GM18867 (cell line): ENCODE results near the gene HMGCS1.
A peak's percentile ranks its signal among the peaks of the same experiment; 100 is the strongest.
"Not testable (repeated sequence)": the region's sequence is repeated elsewhere in the genome, so short reads cannot be mapped to it uniquely, and the experiment has no call there.

Experiments used
- ATAC-seq: cut with Tn5 transposase; IDR thresholded peaks from one replicate; pipeline ENCODE4 v1.9.1; 2021; ENCODE audit warnings: mild to moderate bottlenecking, moderate library complexity; ENCODE audit not compliant: unreplicated experiment

The HMGCS1 gene

DNA sequence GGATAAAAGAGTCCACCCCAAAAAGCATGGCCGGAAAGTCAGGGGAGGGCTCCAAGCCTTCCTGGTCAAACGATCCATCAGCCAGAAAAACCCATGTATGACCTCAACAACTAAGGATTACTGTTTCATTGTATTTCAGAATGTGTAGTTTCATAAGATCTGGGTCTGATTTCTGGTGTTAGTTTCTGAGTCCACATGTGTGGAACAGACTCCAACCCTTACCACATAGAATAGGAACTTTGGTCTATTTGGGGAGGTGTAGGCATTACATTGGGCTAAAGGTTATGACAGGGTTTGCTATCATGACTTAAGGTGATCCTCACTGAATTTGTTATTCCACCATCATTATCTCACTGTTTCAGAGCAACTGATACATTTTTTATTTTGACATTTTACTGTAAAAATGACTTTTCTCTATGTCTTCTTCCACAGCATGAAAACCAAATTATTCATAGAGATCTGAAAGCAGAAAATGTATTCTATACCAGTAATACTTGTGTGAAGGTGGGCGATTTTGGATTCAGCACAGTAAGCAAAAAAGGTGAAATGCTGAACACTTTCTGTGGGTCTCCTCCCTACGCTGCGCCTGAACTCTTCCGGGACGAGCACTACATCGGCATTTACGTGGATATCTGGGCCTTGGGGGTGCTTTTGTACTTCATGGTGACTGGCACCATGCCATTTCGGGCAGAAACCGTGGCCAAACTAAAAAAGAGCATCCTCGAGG, 33.5 kb downstream of the HMGCS1 start:
- ATAC-seq, result no peak

GRCh38 chr5:43275391-43275790, 37.8 kb downstream of the HMGCS1 start:
- ATAC-seq, result no peak

DNA sequence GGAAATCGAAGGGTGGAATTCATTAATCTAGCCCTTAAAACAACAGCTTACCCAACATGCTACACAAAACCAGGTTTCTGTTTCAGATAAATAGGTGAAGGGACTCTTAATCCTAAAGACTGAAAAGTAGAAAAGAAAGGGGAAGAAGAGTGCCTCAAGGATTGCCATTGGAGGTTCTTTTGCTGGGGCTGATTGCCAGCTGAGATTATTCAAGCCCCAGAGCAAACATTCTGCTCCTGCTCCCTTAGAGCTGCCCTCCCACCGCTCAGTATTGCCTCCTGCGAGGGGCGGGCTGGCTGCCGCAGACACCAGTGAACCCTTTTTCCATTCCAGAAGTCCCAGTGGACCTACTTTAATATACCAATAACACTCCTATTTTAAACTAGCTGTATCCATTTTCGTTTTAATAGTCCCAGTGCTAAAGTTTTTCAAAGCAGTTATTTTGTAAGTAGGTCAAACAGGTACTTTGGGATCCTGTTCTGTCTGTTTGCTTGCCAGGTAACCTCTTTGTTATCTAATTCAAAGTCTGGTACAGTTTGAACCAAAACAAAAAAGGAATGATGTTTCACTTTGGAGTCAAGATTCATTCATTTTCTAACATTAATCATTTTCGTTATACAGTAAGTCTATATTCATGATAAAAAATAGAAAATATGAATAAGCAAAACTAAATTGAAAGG, 38.6 kb downstream of the HMGCS1 start:
- no peak for ATAC-seq

DNA sequence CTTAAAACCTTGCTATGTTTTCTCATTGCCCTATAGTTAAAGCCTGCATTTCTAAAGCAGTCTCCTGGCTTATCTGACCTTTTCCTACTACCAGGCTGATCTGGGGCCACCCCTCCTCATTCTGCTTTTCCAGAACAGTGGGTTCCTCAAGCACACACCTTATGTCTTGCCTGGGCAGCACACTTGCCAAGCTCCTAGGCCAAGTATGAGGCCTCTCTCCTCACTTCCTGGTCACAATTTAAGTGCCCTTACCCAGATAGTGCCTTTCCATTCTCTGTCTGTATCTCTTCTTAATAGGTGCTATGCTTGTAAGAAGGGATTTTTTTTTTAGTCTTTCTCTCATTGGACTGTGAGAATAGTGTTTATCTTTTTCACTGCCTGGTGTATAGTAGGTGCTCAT, 39.7 kb downstream of the HMGCS1 start:
- no peak for ATAC-seq

DNA sequence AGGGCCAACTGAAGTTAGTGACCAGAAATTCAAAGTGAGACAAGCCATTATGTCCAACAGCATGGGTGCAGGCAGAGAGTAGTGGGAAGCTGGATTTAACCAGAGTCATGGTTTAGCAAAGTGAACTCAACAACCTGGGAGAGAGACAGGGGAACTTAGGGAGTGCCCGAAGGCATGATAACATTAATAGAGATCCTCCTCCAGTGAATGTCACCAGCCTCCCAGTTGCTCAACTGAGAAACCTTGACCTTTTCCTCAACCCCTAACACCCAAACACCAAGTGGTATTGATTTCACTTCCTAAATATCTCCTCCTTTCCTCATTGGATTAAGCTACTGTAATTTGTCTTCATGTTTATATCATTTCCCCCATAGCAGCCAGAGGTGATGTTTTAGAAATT, 42.6 kb downstream of the HMGCS1 start:
- ATAC-seq, result no peak

- ATAC-seq, result peak; percentile 61
Observed at GRCh38 chr5:43268188-43268820, 44.9 kb downstream of the HMGCS1 start.

- not testable (repeated sequence) for ATAC-seq
Observed at GRCh38 chr5:43262269-43262668, 50.9 kb downstream of the HMGCS1 start.

- ATAC-seq, result no peak
Observed at GRCh38 chr5:43258116-43258515, 55.1 kb downstream of the HMGCS1 start.

DNA sequence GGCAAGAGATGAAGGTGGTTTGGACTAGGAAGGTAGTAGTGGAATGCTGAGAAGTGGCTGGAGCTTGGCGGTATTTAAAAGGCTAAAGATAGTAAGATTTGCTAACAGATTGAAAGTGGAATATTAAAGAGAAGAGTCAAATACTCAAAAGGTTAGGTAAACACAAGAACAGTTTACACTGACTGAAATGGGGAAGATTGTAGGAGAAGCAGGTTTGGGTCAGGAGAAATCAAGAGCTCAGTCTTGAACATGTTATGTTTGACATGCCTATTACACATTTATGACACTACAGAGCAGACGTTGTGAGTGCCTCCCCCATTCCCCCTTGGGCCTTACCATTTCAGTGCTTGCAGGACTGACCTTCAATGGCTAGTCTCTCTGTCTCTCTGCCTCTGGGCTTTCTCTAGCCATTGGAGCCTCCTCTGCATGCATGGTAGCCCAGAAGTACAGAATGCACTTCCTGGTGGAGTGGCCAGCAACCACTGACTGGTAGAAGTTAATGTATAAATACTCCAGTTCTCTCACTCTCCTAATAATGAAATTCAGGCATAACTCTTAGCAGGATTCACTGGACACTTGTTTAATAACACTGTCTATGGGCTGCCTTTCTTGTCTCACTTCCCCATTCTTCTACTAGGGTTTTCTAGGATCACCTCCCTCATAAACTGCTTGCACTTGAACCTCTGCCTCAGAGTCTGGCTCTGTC, 56.8 kb downstream of the HMGCS1 start:
- ATAC-seq, result no peak

- no peak for ATAC-seq
Observed at GRCh38 chr5:43255704-43256103, 57.5 kb downstream of the HMGCS1 start.

DNA sequence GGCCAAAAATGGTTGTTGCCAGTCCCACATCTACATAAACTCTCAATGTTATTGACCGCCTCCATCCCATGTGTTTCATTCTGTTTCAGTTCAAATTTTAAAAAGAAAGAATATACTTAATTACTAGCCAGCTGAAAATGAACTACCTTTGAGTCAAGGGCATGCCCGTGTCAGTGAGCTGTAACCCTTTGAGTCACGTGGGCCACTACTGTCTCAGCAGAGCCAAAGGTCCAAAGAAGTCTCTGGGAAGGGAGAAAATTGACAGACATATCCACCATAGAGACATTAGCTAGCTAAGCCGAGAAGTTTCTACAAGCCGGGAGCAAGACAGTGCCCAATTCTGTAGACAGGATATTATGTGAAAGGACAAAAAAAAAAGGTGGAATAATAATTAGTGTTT, 61.5 kb downstream of the HMGCS1 start:
- ATAC-seq, result no peak

DNA sequence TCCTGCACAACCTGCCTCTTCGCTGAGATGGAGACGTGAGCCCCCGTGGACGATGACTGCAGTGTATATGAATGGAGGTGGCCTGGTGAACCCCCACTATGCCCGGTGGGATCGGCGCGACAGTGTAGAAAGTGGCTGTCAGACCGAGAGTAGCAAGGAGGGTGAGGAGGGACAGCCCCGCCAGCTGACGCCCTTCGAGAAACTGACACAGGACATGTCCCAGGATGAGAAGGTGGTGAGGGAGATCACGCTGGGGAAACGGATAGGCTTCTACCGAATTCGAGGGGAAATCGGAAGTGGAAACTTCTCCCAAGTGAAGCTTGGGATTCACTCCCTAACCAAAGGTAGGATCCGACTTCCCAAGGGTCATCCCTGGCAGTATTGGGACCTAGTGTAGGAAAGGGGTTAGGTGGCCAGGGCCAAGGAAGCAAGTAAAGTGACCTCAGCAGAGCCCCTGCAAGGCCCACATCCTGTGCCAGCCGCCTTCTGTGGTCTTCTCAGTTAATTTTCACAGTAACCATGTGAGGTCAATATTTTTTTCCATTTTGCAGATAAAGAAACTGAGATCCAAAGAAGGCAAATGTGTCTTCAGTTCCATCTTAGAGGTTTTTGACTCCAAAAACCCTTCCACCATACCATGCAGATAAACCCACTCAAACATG, 67.4 kb downstream of the HMGCS1 start:
- ATAC-seq, result peak; percentile 66

GRCh38 chr5:43244823-43245565, 68.2 kb downstream of the HMGCS1 start:
- peak; percentile 70 for ATAC-seq

GRCh38 chr5:43243270-43243669, 69.9 kb downstream of the HMGCS1 start:
- no peak for ATAC-seq

- ATAC-seq, result no peak
Observed at GRCh38 chr5:43242196-43242595, 71.0 kb downstream of the HMGCS1 start.
